Mesothelial cell of epicardium (in vitro differentiated cells): ENCODE data around the gene SLC38A3. TPM values are rescaled to one million over a fixed set of nuclear protein-coding genes. Genes with fewer than 3 reads are reported as not detected.

Source experiments
- DNase-seq, 2 experiments: peaks; one replicate each; pipeline ENCODE4 v3.0.0; 2021; ENCODE audit warnings: low spot score in 2 of 2; ENCODE audit not compliant: unreplicated experiment in 2 of 2
- H3K27ac Mint-ChIP-seq: 2 replicates; pipeline ENCODE4 v1.8.0; 2021; ENCODE audit warnings: mixed read lengths
- H3K27me3 Mint-ChIP-seq: 2 replicates; pipeline ENCODE4 v1.8.0; 2021; ENCODE audit warnings: low read depth, mixed read lengths
- H3K36me3 Mint-ChIP-seq: 2 replicates; pipeline ENCODE4 v1.8.0; 2021; ENCODE audit warnings: mixed read lengths
- H3K4me1 Mint-ChIP-seq: 2 replicates; pipeline ENCODE4 v1.8.0; 2021; ENCODE audit warnings: mixed read lengths
- H3K4me3 Mint-ChIP-seq: 2 replicates; pipeline ENCODE4 v1.8.0; 2021; ENCODE audit warnings: mild to moderate bottlenecking, moderate library complexity, mixed read lengths
- H3K9me3 Mint-ChIP-seq: 2 replicates; pipeline ENCODE4 v1.8.0; 2021; ENCODE audit warnings: mixed read lengths
- total RNA-seq: library from RNA; stranded (reverse); gene quantifications from 3 replicates; pipeline ENCODE4 v1.2.1, GENCODE V29; 2021
- TF ChIP-seq, protein P1 (sequence below): fragments of 200-600 bp; sonication (generic); IDR thresholded peaks from one replicate; pipeline ENCODE4 v1.5.0; 2021; ENCODE audit warnings: antibody characterized with exemption; ENCODE audit not compliant: unreplicated experiment

Gene SLC38A3
- total RNA-seq: 0.84 to 2.5 TPM (median 1.8 TPM) in 3 replicates

DNA sequence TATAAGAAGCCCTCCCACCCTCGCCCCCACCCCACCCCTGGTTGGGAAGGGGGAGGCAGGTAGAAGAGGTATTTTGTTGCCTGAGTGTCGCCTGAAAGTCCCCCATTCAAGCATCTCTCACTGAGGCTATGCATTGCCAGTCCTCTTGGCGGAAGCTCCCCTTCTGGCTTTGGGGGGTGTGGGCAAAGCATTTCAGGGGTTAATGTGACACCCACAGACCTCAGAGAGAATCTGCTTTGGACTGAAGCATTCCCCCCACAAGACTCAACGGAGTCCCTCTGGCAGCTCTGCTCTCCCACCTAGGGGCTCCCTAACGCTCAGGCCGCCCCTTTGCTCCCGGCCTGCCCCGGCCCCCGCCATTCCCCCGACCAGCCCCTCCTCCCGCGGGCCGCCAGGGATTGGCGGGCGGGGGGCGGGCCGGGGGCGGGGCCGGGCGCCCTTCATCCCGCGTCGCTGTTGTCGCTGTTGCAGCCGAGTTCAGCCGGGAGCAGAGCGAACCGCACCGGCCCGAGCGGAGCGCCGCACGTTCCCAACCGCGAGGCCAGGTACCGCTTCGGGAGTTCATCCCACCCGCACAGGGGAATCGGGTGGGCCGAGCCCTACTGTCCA, at the start of gene SLC38A3:
Gene SLC38A3, plus strand, starts transcription at position 468 of the 609 bp plus-strand sequence. CDS start 8,929 bp downstream, outside the sequence.
- DNase-seq: peak in 1 of 2 experiments; percentile 67
- H3K27me3 Mint-ChIP-seq: peaks cover 41% of the 10 kb centered on the region
- TF ChIP-seq, protein P1, sequence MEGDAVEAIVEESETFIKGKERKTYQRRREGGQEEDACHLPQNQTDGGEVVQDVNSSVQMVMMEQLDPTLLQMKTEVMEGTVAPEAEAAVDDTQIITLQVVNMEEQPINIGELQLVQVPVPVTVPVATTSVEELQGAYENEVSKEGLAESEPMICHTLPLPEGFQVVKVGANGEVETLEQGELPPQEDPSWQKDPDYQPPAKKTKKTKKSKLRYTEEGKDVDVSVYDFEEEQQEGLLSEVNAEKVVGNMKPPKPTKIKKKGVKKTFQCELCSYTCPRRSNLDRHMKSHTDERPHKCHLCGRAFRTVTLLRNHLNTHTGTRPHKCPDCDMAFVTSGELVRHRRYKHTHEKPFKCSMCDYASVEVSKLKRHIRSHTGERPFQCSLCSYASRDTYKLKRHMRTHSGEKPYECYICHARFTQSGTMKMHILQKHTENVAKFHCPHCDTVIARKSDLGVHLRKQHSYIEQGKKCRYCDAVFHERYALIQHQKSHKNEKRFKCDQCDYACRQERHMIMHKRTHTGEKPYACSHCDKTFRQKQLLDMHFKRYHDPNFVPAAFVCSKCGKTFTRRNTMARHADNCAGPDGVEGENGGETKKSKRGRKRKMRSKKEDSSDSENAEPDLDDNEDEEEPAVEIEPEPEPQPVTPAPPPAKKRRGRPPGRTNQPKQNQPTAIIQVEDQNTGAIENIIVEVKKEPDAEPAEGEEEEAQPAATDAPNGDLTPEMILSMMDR: no peak
- H3K9me3 Mint-ChIP-seq: no peaks in the 10 kb centered on the region
- H3K36me3 Mint-ChIP-seq: no peaks in the 10 kb centered on the region
- no peak within 1 kb of the TSS for H3K27ac Mint-ChIP-seq
- peaks cover 1% of the 10 kb centered on the region for H3K4me1 Mint-ChIP-seq
- peak within 1 kb of the TSS; percentile 63 for H3K4me3 Mint-ChIP-seq

DNA sequence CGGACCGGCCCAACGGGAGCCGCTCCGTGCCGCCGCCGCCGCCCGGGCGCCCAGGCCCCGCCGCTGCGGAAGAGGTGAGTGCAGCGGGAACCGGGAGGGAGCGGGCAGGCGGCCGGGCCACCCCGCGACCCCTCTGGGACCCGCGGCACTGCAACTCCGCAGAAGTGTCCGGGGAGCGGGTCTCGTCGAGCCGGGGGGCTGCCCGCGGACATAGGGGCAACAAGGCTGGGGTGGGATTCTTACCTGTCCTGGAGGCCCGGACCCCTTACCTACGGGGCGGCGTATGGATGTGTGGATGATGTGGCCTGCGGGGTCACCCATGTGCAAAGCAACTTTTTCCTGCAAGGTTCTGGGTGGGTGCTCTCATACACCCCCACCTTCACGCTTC, 49.6 kb upstream of the SLC38A3 start:
- H3K27ac Mint-ChIP-seq: peak overlapping the region; percentile 86
- H3K36me3 Mint-ChIP-seq: peaks cover 4% of the 10 kb centered on the region

DNA sequence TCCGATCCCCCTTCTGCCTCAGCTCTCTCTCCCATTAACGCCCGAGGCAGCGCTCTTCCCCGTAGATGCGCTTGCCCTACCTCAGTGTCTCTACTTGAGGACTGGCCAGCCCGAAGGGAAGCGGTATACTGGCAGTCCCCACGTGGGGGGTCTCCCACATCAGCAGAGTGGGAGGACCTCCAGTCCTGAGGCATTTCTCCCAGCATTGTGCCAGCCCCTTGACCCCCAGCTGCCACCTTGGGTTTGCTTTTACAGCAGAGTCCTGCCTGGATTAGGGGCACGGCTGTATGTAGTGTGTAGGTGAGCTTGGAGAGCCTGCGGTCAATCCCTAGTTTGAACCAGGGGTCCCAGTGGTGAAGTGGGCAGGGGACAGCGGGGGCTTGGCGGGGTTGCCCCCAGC, 49.2 kb upstream of the SLC38A3 start:
- no peaks in the 10 kb centered on the region for H3K9me3 Mint-ChIP-seq
- no peak for DNase-seq
- peak overlapping the region; percentile 86 for H3K27ac Mint-ChIP-seq
- peaks cover 4% of the 10 kb centered on the region for H3K36me3 Mint-ChIP-seq
- H3K4me1 Mint-ChIP-seq: peaks cover 76% of the 10 kb centered on the region
- TF ChIP-seq, protein P1: no peak
- H3K4me3 Mint-ChIP-seq: peak overlapping the region; percentile 92
- peaks cover 2% of the 10 kb centered on the region for H3K27me3 Mint-ChIP-seq

More for the DNA sequence above, 49.6 kb upstream of the SLC38A3 start:
- Mint-ChIP-seq H3K9me3 (no peaks in the 10 kb centered on the region), H3K27me3 (peaks cover 2% of the 10 kb centered on the region), H3K4me1 (peaks cover 78% of the 10 kb centered on the region), H3K4me3 (peak overlapping the region; percentile 92)
- no peak for DNase-seq
- TF ChIP-seq, protein P1: no peak

DNA sequence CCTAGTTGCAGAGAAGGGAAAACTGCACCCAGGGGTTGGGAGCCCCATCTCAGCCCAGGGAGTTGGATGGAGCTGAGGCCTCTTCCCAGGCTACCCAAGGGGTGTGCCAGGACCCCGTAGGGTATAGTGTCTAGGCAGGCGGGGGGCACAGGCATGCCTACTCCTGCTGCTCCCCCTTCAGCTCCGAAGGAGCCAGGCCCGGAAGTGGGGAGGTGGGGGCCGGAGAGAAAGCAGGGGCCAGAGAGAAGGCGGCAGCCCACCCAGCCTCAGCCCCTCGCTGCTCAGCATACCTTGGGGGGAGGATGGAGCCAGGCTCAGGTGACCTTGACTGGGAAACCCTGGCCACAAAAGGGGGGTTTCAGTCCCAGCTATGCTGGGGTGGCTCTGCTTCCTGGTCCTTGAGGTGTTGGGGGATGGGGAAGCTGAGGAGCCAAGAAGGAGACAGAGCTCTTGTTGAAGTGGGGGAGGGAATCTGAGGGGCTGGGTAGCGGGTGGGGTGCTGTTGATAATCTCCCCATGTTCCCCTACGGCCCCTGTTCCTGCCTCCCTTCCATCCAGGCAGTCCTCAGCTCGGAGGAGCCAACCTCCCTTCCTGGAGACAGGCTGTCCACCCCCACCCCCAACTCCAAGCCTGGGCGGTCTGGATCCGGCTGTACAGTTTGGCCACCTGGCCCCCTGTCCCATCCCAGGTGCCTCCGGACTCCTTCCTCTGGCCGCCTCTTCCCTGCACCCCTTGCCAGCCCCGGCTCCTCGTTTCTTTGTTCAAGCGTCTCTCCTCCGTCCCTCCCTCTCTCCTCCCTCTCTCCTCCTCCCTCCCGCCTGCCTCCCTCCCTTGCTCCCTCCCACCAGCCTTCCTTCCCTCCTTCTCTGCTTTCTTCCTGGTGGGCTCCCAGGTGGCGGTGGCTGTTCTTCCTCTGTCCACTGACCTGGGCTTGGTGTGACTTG, 48.2 kb upstream of the SLC38A3 start:
- Mint-ChIP-seq H3K36me3 (peaks cover 5% of the 10 kb centered on the region), H3K4me3 (peak overlapping the region; percentile 92), H3K4me1 (peaks cover 76% of the 10 kb centered on the region), H3K27ac (peak overlapping the region; percentile 86), H3K9me3 (no peaks in the 10 kb centered on the region), H3K27me3 (peaks cover 2% of the 10 kb centered on the region)
- DNase-seq: no peak
- TF ChIP-seq, protein P1: no peak

DNA sequence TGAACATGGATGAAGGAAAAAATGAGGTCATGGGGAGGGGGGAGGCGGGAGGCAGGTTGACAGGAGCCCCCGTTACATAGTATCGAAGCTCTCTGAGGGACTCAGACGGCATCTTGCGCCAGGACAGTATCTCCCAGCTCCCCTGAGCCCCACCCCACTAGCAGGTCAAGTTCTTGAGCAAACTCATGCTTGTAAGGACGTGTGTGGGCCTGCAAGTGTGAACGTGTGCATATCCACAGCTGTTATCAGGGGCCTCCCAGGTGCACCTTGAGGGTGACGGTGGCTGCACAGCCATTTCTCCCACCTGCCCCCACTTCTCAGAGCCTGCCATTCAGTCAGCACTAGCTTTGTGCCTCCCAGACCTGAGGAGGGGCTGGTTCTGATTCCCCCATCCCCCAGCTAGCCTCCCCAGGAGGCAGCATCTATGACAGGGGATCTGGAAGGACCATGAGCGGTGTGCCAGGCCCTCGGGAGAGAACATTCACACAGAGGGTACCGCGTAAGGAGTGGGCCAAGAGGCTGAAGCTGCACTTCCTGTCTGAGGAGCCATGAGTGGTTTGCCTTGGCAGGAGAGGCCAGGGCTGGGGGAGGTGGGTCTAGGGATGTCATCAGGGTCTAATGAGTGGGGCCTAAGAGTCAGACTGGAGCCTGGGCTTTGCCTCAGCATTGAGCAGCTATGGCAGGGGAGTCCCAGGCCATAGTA, 47.1 kb upstream of the SLC38A3 start:
- peaks cover 76% of the 10 kb centered on the region for H3K4me1 Mint-ChIP-seq
- no peak for DNase-seq
- H3K27ac Mint-ChIP-seq: peak overlapping the region; percentile 86

More for the DNA sequence above, 47.1 kb upstream of the SLC38A3 start:
- no peaks in the 10 kb centered on the region for H3K9me3 Mint-ChIP-seq
- H3K27me3 Mint-ChIP-seq: peaks cover 2% of the 10 kb centered on the region
- TF ChIP-seq, protein P1: no peak
- peaks cover 10% of the 10 kb centered on the region for H3K36me3 Mint-ChIP-seq
- H3K4me3 Mint-ChIP-seq: peak overlapping the region; percentile 92
